ENCODE measurements around the gene NRG3. TPM values are rescaled to one million over a fixed set of nuclear protein-coding genes. Genes with fewer than 3 reads are reported as not detected.

The NRG3 gene
- total RNA-seq, 4 donors from 2014 or later, result 0.20 to 1.1 (median 0.84) TPM; not detected in 1

DNA sequence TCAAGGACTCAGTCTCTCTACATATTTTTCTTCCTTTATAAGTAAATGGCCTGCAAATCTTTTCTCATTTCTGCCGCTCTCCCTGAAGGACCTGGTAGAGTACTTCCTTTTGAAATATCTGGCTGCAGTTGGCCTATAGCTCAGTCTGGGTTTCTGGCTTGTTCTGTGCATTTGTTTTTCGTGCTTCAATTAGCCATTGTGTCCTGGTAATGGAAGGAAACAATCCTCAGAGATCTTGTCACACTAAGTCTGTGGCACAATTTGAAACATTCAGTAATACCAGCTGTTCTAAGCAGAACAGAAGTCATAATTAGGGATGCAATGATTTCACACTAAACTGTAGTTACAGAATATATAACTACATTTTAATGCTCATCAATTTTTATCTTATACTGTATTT is 545.0 kb downstream of the NRG3 start:
- H3K27ac ChIP-seq, result no peak overlapping the region
- no peaks in the 10 kb centered on the region for H3K4me1 ChIP-seq
- no peaks in the 10 kb centered on the region for H3K36me3 ChIP-seq
- H3K27me3 ChIP-seq, result no peaks in the 10 kb centered on the region
- H3K9me3 ChIP-seq, result no peaks in the 10 kb centered on the region
- no peak for DNase-seq (ENCODE audit: low spot score in 2 of 2)
- TF ChIP-seq EP300 (IDR thresholded peaks at IDR 0.05) (no peak), CTCF (IDR thresholded peaks at IDR 0.05) (no peak), POLR2A (IDR thresholded peaks at IDR 0.05) (no peak)
- no peak overlapping the region for H3K4me3 ChIP-seq
- WGBS, 2 donors, result 48 to 54% methylated on average over 2 of the region's 2 CpGs

DNA sequence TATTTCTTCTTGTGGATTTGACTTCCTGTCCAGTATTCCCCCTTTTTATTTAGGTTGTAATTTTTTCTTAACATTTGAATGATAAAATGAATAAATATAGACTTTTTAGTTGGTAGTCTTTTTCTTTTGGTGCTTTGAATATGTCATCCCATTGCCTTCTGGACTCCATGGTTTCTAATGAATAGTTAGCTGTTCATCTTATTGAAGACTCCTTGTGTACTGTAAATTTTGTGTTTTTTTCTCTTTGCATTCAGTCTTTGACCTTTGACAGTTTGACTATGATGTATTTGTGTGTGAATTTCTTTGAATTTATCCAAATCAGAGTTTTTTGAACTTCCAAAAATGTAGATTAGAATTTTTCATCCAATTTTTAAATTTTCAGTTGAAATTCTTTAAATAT is 554.3 kb downstream of the NRG3 start:
- no peak for TF ChIP-seq POLR2A (IDR thresholded peaks at IDR 0.05)
- no peak for TF ChIP-seq CTCF (IDR thresholded peaks at IDR 0.05)
- no peak for TF ChIP-seq EP300 (IDR thresholded peaks at IDR 0.05)
- no peaks in the 10 kb centered on the region for H3K27me3 ChIP-seq
- H3K9me3 ChIP-seq, result peaks cover 0 to 37% (median 5%) of the 10 kb centered on the region in 4 donors
- DNase-seq (ENCODE audit: low spot score in 2 of 2), result no peak
- no peaks in the 10 kb centered on the region for H3K36me3 ChIP-seq
- H3K4me3 ChIP-seq, result no peak overlapping the region
- no peak overlapping the region for H3K27ac ChIP-seq
- H3K4me1 ChIP-seq, result no peaks in the 10 kb centered on the region

DNA sequence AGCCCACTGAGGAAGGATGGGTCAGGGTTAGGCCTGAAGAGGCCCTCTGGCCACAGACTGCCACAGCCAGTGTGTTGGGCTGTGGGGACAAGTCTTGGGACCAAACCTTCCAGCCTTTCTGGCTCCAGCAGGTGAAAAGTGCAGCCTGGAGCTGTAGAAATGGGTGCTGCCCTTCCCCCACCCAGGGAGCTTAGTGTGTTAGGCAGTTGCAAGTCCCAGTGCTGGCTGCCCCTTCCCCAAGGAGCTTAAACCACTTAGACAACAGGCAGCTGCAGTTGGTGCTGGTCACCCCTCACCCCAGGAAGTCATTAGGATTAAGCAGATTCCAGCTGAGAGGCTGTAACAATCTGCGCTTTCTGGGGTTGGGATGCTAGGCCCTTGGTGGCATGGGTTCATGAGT is 563.3 kb downstream of the NRG3 start:
- TF ChIP-seq POLR2A (IDR thresholded peaks at IDR 0.05), result no peak
- no peak for TF ChIP-seq EP300 (IDR thresholded peaks at IDR 0.05)
- TF ChIP-seq CTCF (IDR thresholded peaks at IDR 0.05), result no peak
- no peak for DNase-seq (ENCODE audit: low spot score in 2 of 2)
- Histone ChIP-seq H3K36me3 (no peaks in the 10 kb centered on the region), H3K4me3 (no peak overlapping the region), H3K27me3 (no peaks in the 10 kb centered on the region), H3K9me3 (peaks cover 0 to 27% (median 0%) of the 10 kb centered on the region in 4 donors), H3K4me1 (no peaks in the 10 kb centered on the region), H3K27ac (no peak overlapping the region)
- 100% methylated on average over 1 of the region's 1 CpG for WGBS, 2 donors

GRCh38 chr10:82440775-82441174 is 565.8 kb downstream of the NRG3 start:
- Histone ChIP-seq H3K27ac (no peak overlapping the region), H3K4me1 (no peaks in the 10 kb centered on the region), H3K27me3 (no peaks in the 10 kb centered on the region), H3K4me3 (no peak overlapping the region), H3K36me3 (no peaks in the 10 kb centered on the region), H3K9me3 (peaks cover 0 to 18% (median 0%) of the 10 kb centered on the region in 4 donors)
- no peak for TF ChIP-seq POLR2A (IDR thresholded peaks at IDR 0.05)
- TF ChIP-seq CTCF (IDR thresholded peaks at IDR 0.05), result no peak
- TF ChIP-seq EP300 (IDR thresholded peaks at IDR 0.05), result no peak
- DNase-seq (ENCODE audit: low spot score in 2 of 2), result no peak

GRCh38 chr10:82452046-82452445 is 577.1 kb downstream of the NRG3 start:
- DNase-seq (ENCODE audit: low spot score in 2 of 2), result no peak
- 66 to 75% methylated on average over 3 of the region's 3 CpGs for WGBS, 2 donors
- Histone ChIP-seq H3K36me3 (no peaks in the 10 kb centered on the region), H3K27ac (no peak overlapping the region), H3K4me1 (no peaks in the 10 kb centered on the region), H3K4me3 (no peak overlapping the region), H3K9me3 (no peaks in the 10 kb centered on the region), H3K27me3 (no peaks in the 10 kb centered on the region)
- TF ChIP-seq POLR2A (IDR thresholded peaks at IDR 0.05) (no peak), CTCF (IDR thresholded peaks at IDR 0.05) (no peak), EP300 (IDR thresholded peaks at IDR 0.05) (no peak)

Measured in tibial nerve (tissue), 4 donors.